Activated T-helper 1 cell treated with anti-CD3 and anti-CD28 coated beads, Interleukin-12 subunit alpha, Interleukin-12 subunit beta, Interleukin-2, Interleukin-4 antibody, amounts not matched to agents 30 ng/mL and 10 ng/mL and 1 ng/mL, durations not matched to agents 14 hours and 24 hours and 36 hours (primary cell): ENCODE results near the gene NOC4L. TPM values are rescaled to one million over a fixed set of nuclear protein-coding genes. Genes with fewer than 3 reads are reported as not detected.

Experiments
- DNase-seq: peaks from one replicate; pipeline ENCODE4 v3.0.0; 2021; ENCODE audit warnings: low spot score
- H3K27ac Mint-ChIP-seq: one replicate; pipeline ENCODE4 v1.8.0; 2021; ENCODE audit warnings: mild to moderate bottlenecking, mixed read lengths
- H3K27me3 Mint-ChIP-seq: one replicate; pipeline ENCODE4 v1.8.0; 2022; ENCODE audit warnings: mild to moderate bottlenecking, moderate library complexity, mixed read lengths; ENCODE audit not compliant: insufficient read depth
- H3K36me3 Mint-ChIP-seq: one replicate; pipeline ENCODE4 v1.8.0; 2021; ENCODE audit warnings: low read depth, mixed read lengths
- H3K4me1 Mint-ChIP-seq: one replicate; pipeline ENCODE4 v1.8.0; 2021; ENCODE audit warnings: low read depth, mixed read lengths
- H3K4me3 Mint-ChIP-seq: one replicate; pipeline ENCODE4 v1.8.0; 2021; ENCODE audit warnings: mild to moderate bottlenecking, moderate library complexity, mixed read lengths
- H3K9me3 Mint-ChIP-seq: one replicate; pipeline ENCODE4 v1.8.0; 2021; ENCODE audit warnings: mixed read lengths
- intact Hi-C: fragments of 100-400 bp; cut with micrococcal nuclease; formaldehyde crosslinking; loops from one replicate; pipeline ENCODE4 v1.15.1; 2024
- total RNA-seq: library from RNA; stranded (reverse); gene quantifications from 2 replicates; pipeline ENCODE4 v1.2.3, GENCODE V29; 2022

NOC4L gene
- total RNA-seq, 1 donor from 2014 or later: 51.3 TPM

GRCh38 chr12:132111654-132112304 lies 32.5 kb upstream of the NOC4L start:
- no peak for DNase-seq
- Mint-ChIP-seq H3K9me3 (no peaks in the 10 kb centered on the region), H3K4me1 (no peaks in the 10 kb centered on the region), H3K27ac (no peak overlapping the region), H3K36me3 (peaks cover 22% of the 10 kb centered on the region), H3K27me3 (no peaks in the 10 kb centered on the region), H3K4me3 (no peak overlapping the region)
- intact Hi-C loops: no loop called here

DNA sequence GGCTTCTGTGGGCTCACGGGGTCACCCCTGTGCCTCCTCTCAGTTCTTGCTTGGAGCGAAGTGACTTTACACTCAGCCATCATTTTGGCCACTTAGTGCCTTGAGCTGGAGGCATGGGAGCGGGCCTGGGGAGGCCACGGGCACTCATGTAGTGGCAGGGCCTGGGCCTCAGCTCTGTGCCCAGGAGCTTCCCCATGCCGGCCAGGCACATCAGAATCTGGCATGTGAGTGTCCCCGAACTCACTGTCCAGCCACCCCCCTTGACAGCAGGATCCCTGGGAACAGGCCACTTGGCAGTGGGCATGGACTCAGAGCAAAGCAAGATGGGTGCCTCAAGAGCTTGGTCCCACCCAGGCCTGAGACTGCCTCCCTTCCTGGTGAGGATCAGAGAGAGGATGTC lies 29.6 kb upstream of the NOC4L start:
- no peak for DNase-seq
- intact Hi-C loops: no loop called here
- Mint-ChIP-seq H3K9me3 (no peaks in the 10 kb centered on the region), H3K4me3 (no peak overlapping the region), H3K36me3 (peaks cover 13% of the 10 kb centered on the region), H3K27me3 (no peaks in the 10 kb centered on the region), H3K27ac (no peak overlapping the region), H3K4me1 (no peaks in the 10 kb centered on the region)

- H3K4me3 Mint-ChIP-seq: no peak overlapping the region
- no peaks in the 10 kb centered on the region for H3K4me1 Mint-ChIP-seq
- H3K27me3 Mint-ChIP-seq: no peaks in the 10 kb centered on the region
- peaks cover 9% of the 10 kb centered on the region for H3K36me3 Mint-ChIP-seq
- no peaks in the 10 kb centered on the region for H3K9me3 Mint-ChIP-seq
- intact Hi-C loops: no loop called here
- DNase-seq: no peak
- H3K27ac Mint-ChIP-seq: no peak overlapping the region
Measured at GRCh38 chr12:132115500-132115899, 28.8 kb upstream of the NOC4L start.

GRCh38 chr12:132116709-132117557 lies 27.3 kb upstream of the NOC4L start:
- Mint-ChIP-seq H3K27ac (no peak overlapping the region), H3K4me1 (no peaks in the 10 kb centered on the region), H3K36me3 (peaks cover 2% of the 10 kb centered on the region), H3K9me3 (no peaks in the 10 kb centered on the region), H3K4me3 (no peak overlapping the region), H3K27me3 (no peaks in the 10 kb centered on the region)
- intact Hi-C loops: no loop called here
- DNase-seq: no peak

DNA sequence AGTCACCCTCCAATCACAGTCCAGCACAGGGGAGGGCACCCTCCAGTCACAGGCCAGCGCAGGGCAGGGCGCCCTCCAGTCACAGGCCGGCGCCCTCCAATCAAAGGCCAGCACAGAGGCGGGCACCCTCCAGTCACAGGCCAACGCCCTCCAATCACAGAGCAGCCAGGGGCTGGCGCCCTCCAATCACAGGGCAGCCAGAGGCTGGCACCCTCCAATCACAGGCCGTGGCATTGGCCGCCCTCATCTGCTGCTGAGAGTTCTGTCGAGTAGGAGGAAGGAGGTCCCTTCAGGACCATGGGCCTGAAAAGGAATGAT lies 26.7 kb upstream of the NOC4L start:
- DNase-seq: no peak
- no peaks in the 10 kb centered on the region for H3K9me3 Mint-ChIP-seq
- no peak overlapping the region for H3K4me3 Mint-ChIP-seq
- intact Hi-C loops: no loop called here
- peaks cover 2% of the 10 kb centered on the region for H3K36me3 Mint-ChIP-seq
- H3K4me1 Mint-ChIP-seq: no peaks in the 10 kb centered on the region
- no peaks in the 10 kb centered on the region for H3K27me3 Mint-ChIP-seq
- H3K27ac Mint-ChIP-seq: no peak overlapping the region

DNA sequence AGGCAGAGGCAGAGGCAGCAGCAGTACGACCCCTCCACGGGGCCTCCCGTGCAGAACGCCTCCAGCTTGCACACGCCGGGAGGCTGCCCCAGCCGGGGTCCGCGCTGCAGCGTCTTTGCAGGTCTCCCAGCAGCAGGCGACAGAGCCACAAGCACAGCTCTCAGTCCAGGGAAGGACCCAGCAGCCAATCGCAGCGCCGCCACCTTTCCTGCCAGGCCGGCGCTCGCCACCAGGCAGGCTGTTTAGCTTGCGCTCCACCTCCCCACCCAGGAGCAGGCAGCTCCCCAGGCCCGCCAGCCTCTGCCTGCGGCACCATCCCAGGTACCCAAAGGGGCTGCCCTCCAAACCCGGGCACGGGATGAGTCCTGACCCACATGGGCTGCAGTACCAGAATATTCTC lies 25.4 kb upstream of the NOC4L start:
- Mint-ChIP-seq H3K4me3 (no peak overlapping the region), H3K36me3 (peaks cover 5% of the 10 kb centered on the region), H3K27ac (no peak overlapping the region), H3K4me1 (no peaks in the 10 kb centered on the region), H3K27me3 (no peaks in the 10 kb centered on the region), H3K9me3 (no peaks in the 10 kb centered on the region)
- no peak for DNase-seq
- intact Hi-C loops: no loop called here

GRCh38 chr12:132121283-132121682 lies 23.0 kb upstream of the NOC4L start:
- intact Hi-C loops: no loop called here
- no peaks in the 10 kb centered on the region for H3K9me3 Mint-ChIP-seq
- no peak overlapping the region for H3K27ac Mint-ChIP-seq
- peaks cover 11% of the 10 kb centered on the region for H3K36me3 Mint-ChIP-seq
- DNase-seq: no peak
- no peaks in the 10 kb centered on the region for H3K4me1 Mint-ChIP-seq
- H3K4me3 Mint-ChIP-seq: no peak overlapping the region
- H3K27me3 Mint-ChIP-seq: no peaks in the 10 kb centered on the region

DNA sequence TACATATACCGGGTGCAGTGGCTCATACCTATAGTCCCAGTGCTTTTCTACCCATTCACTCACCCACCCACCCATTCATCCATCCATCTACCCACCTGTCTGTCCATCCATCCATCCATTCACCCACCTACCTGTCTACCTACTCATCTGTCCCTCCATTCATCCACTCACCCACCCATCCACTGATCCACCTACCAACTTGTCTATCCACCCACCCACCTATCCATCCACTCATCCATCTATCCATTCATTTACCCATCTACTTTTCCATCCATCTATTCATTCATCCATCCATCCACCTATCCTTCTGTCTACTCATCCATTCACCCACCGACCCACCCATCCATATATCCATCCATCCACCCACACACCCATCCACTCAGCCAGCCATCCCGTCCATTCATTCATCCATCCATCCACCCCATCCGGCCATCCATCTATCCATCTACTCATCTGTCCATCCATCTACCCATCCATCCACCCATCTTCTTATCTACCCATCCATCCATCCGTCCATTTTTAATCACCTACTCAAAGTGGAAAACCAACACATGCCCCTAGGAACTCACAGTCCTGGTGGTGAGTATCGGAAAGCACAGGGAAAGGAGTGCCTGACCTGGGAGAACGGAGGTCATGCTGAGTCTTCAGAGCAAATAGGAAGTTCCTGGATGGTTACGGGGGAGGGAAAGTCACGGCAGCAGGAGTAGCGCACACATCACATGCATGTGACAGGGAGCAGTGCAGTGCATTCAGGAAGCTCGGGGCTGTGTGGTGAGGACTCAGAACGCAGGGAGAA lies 20.1 kb upstream of the NOC4L start:
- intact Hi-C loops: no loop called here
- Mint-ChIP-seq H3K9me3 (peaks cover 7% of the 10 kb centered on the region), H3K27me3 (no peaks in the 10 kb centered on the region), H3K4me3 (no peak overlapping the region), H3K4me1 (no peaks in the 10 kb centered on the region), H3K36me3 (peaks cover 24% of the 10 kb centered on the region), H3K27ac (no peak overlapping the region)
- no peak for DNase-seq

GRCh38 chr12:132124766-132125425 lies 19.4 kb upstream of the NOC4L start:
- Mint-ChIP-seq H3K4me1 (no peaks in the 10 kb centered on the region), H3K4me3 (no peak overlapping the region), H3K9me3 (peaks cover 7% of the 10 kb centered on the region), H3K27me3 (no peaks in the 10 kb centered on the region), H3K36me3 (peaks cover 26% of the 10 kb centered on the region), H3K27ac (no peak overlapping the region)
- intact Hi-C loops: no loop called here
- no peak for DNase-seq

DNA sequence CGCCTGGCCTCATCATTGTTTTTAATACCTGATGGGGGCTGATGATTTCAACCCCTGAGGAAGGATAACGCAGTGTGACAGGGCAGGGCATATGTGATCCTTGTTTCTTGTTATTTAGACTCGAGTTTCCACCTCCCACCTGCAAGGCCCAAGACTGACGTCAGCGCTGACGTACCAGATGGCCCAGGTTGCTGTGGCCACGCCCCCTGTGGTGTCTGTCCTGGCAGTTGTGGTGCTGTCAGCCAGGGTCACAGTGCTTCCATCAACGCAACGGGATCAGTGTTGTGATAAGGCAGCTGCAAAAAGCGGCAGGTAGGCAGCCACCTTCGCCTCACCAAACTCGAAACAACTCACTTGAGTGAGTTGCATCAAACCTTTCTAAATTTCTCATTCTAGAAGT lies 18.5 kb upstream of the NOC4L start:
- intact Hi-C loops: no loop called here

DNA sequence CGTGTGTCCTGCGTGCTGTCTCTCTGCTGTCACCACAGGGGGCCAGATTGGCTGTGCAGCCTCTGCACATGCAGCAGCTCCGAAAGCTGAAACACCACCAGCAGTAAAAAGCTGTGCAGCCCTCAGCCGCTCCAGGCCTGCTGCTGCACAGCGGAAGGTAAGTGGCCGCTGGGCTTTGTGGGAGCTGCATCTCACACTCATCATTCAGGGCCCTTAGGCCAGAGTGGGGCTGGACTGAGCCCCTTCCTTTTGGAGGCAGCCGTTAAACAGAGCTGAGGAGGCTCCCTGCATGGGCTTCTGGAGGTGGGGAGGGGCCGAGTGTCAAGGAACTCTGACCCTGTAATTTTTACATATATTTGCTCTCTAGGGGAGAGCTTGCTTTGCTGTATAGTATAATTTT lies 17.2 kb upstream of the NOC4L start:
- peaks cover 26% of the 10 kb centered on the region for H3K36me3 Mint-ChIP-seq
- intact Hi-C loops: no loop called here

More for the DNA sequence above, 18.5 kb upstream of the NOC4L start:
- H3K36me3 Mint-ChIP-seq: peaks cover 26% of the 10 kb centered on the region
- H3K27ac Mint-ChIP-seq: no peak overlapping the region
- H3K9me3 Mint-ChIP-seq: peaks cover 7% of the 10 kb centered on the region
- no peaks in the 10 kb centered on the region for H3K4me1 Mint-ChIP-seq
- no peak for DNase-seq
- no peaks in the 10 kb centered on the region for H3K27me3 Mint-ChIP-seq
- H3K4me3 Mint-ChIP-seq: no peak overlapping the region

GRCh38 chr12:132129007-132129406 lies 15.2 kb upstream of the NOC4L start:
- Mint-ChIP-seq H3K36me3 (peaks cover 21% of the 10 kb centered on the region), H3K4me3 (no peak overlapping the region), H3K27ac (no peak overlapping the region), H3K4me1 (no peaks in the 10 kb centered on the region), H3K27me3 (no peaks in the 10 kb centered on the region), H3K9me3 (peaks cover 7% of the 10 kb centered on the region)
- intact Hi-C loops: no loop called here
- DNase-seq: no peak

More for the DNA sequence above, 17.2 kb upstream of the NOC4L start:
- Mint-ChIP-seq H3K27me3 (no peaks in the 10 kb centered on the region), H3K9me3 (peaks cover 7% of the 10 kb centered on the region), H3K4me1 (no peaks in the 10 kb centered on the region), H3K27ac (no peak overlapping the region), H3K4me3 (no peak overlapping the region)
- DNase-seq: no peak

DNA sequence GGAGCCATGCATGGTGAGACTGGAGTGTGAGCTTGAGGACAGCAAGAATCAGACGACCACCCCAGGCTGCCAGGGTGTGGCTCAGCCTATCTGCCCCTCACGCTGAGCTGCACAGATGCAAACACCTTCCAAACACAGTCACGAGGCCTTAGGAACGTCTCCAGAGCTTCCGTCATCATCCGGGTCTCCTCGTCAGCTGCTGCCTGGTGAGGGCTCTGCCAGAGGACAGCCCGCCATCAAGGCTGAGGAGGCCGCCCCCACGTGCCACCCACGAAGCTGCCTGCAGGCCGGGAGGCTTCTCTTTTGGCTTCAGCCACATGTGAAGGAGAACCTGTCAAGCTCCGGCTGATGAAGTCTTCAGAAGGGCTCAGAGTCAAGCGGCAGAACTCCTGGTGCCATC lies 13.6 kb upstream of the NOC4L start:
- DNase-seq: no peak
- intact Hi-C loops: no loop called here
- H3K36me3 Mint-ChIP-seq: peaks cover 16% of the 10 kb centered on the region
- H3K4me1 Mint-ChIP-seq: no peaks in the 10 kb centered on the region
- H3K27ac Mint-ChIP-seq: no peak overlapping the region
- H3K9me3 Mint-ChIP-seq: peaks cover 7% of the 10 kb centered on the region
- no peak overlapping the region for H3K4me3 Mint-ChIP-seq
- no peaks in the 10 kb centered on the region for H3K27me3 Mint-ChIP-seq
